Peyer's patch (tissue), 4 donors: ENCODE data around the gene ZFR. TPM values are rescaled to one million over a fixed set of nuclear protein-coding genes. Genes with fewer than 3 reads are reported as not detected.
A peak's percentile ranks its signal among the peaks of the same experiment; 100 is the strongest.
"Not testable (repeated sequence)": the region's sequence is repeated elsewhere in the genome, so short reads cannot be mapped to it uniquely, and the experiment has no call there.

Source experiments
- DNase-seq, 3 donors: peaks; one replicate each; pipeline ENCODE4 v3.0.0-alpha.2; 2017 to 2019
- H3K27ac ChIP-seq, 4 donors: fragments of 200-600 bp; sonication (generic); one replicate each; pipeline ENCODE4 v1.5.1; 2016 to 2019
- H3K27me3 ChIP-seq, 2 donors: fragments of 200-600 bp; sonication (generic); one replicate each; pipeline ENCODE4 v1.5.1; 2019
- H3K36me3 ChIP-seq, 3 donors: fragments of 200-600 bp; sonication (generic); one replicate each; pipeline ENCODE4 v1.5.1; 2016 to 2019
- H3K4me1 ChIP-seq, 4 donors: fragments of 200-600 bp; sonication (generic); one replicate each; pipeline ENCODE4 v1.5.1; 2016 to 2019
- H3K4me3 ChIP-seq, 4 donors: fragments of 200-600 bp; sonication (generic); 1 replicate in 3 of 4; 2 replicates in 1 of 4; pipeline ENCODE4 v1.5.1; 2016 to 2019; ENCODE audit warnings: mild to moderate bottlenecking in 1 of 4
- H3K9me3 ChIP-seq, 4 donors: fragments of 200-600 bp; sonication (generic); one replicate each; pipeline ENCODE4 v1.5.1; 2016 to 2019; ENCODE audit warnings: mild to moderate bottlenecking in 1 of 4
- POLR2A ChIP-seq, 2 donors: fragments of 450-650 bp; IDR thresholded peaks; one replicate each; pipeline ENCODE4 v1.5.1; 2017; ENCODE audit warnings: antibody characterized with exemption in 2 of 2, mild to moderate bottlenecking in 2 of 2, moderate library complexity in 2 of 2
- total RNA-seq, 4 donors: library from RNA; depleted of rRNA; stranded (reverse); fragments of >200 nt; gene quantifications; one replicate each; pipeline ENCODE4 v1.1.0, GENCODE V29; 2016
- TF ChIP-seq, protein P1 (sequence below), 6 experiments: fragments of 450-650 bp in 4 of 6; fragments of 200-600 bp in 2 of 6; sonication (generic) in 1 of 6; IDR thresholded peaks; one replicate each; pipeline ENCODE4 v1.5.1; 2017 to 2019; ENCODE audit warnings: antibody characterized with exemption in 6 of 6, mild to moderate bottlenecking in 3 of 6, moderate library complexity in 1 of 6

Gene ZFR
- total RNA-seq, 4 donors from 2014 or later: 33.5 to 66.8 (median 50.9) TPM

DNA sequence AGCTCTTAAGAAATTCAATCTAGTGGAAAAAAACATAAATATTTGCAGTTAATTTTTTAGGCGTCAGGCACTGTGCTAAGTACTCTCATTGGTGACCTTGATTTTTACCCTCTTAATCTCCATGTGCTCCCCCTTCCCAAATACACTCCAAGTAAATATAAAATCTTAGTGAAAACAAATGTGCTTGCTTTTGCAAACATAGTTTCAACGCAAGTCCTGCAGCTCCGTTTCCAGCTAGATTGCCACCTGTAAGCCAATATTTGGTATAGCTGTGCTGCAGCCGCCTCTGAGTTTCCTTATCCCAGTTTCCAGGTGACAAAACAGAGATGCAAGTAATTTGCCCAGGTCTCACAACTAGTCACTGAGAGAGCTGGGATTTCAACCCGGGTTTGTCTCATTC lies 129.9 kb downstream of the ZFR start:
- peaks cover 0 to 8% (median 2%) of the 10 kb centered on the region in 4 donors for H3K4me1 ChIP-seq
- no peak overlapping the region for H3K27ac ChIP-seq
- H3K36me3 ChIP-seq: no peaks in the 10 kb centered on the region
- H3K27me3 ChIP-seq: no peaks in the 10 kb centered on the region
- no peaks in the 10 kb centered on the region for H3K9me3 ChIP-seq
- H3K4me3 ChIP-seq: no peak overlapping the region
- TF ChIP-seq, protein P1, sequence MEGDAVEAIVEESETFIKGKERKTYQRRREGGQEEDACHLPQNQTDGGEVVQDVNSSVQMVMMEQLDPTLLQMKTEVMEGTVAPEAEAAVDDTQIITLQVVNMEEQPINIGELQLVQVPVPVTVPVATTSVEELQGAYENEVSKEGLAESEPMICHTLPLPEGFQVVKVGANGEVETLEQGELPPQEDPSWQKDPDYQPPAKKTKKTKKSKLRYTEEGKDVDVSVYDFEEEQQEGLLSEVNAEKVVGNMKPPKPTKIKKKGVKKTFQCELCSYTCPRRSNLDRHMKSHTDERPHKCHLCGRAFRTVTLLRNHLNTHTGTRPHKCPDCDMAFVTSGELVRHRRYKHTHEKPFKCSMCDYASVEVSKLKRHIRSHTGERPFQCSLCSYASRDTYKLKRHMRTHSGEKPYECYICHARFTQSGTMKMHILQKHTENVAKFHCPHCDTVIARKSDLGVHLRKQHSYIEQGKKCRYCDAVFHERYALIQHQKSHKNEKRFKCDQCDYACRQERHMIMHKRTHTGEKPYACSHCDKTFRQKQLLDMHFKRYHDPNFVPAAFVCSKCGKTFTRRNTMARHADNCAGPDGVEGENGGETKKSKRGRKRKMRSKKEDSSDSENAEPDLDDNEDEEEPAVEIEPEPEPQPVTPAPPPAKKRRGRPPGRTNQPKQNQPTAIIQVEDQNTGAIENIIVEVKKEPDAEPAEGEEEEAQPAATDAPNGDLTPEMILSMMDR (IDR thresholded peaks at IDR 0.05): no peak
- no peak for TF ChIP-seq POLR2A (IDR thresholded peaks at IDR 0.05)
- no peak for DNase-seq

DNA sequence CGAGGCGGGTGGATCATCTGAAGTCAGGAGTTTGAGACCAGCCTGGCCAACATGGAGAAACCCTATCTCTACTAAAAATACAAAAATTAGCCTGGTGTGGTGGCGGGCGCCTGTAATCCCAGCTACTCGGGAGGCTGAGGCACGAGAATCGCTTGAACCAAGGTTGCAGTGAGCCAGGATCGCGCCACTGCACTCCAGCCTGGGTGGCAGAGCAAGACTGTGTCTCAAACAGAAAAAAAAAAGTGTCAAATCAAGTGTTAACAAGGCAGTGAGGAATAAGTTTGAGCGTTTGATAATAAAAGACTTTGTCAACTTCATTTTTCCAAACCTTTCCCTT lies 130.4 kb downstream of the ZFR start:
- not testable (repeated sequence) for H3K36me3 ChIP-seq, H3K27ac ChIP-seq, H3K4me1 ChIP-seq, H3K9me3 ChIP-seq, H3K27me3 ChIP-seq, DNase-seq
- H3K4me3 ChIP-seq: peak overlapping the region in 1 of 4 donors; percentile 96

DNA sequence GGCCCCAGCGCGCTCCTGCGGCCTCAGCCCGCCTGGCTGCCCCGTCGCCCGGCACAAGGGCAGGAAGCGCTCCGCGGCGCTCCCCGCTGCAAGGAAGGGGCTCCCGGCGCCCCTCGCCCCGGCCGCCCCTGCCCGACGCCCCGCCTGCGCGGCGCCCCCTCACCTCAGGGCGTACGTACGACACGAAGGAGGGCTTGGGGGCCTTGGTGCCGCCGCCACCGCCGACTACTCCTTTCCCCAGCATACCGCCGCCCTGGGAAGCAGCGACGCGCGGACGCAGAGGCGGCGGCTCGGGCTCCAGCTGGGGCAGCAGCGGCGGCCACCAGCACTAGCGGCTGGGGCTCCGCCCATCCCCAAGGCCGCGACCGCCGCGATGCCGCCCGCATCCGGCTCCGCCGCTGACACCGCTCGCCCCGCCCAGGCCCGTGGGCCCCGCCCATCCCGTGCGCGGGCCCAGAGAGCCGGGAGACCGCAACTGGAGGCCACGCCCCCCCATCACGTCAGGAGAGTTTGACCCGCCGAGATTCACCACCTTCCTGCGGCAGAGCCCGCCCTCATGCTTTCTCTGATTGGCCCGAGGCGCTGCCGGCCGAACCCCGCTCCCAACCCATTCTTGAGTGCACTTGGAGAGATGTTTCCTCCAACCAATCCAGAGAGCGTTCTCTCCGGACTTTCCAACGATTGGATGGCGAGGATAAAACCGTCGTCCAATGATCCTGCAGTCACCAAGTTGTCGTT lies 131.8 kb downstream of the ZFR start, which contains the start of gene MTMR12:
Gene MTMR12, minus strand, starts transcription at position 345 of the 738 bp plus-strand sequence. Its CDS starts 101 bp downstream, at position 244.
- H3K27ac ChIP-seq: peak within 1 kb of the TSS; percentile 95 to 100 (median 99)
- no peaks in the 10 kb centered on the region for H3K27me3 ChIP-seq
- H3K9me3 ChIP-seq: no peaks in the 10 kb centered on the region
- peak within 1 kb of the TSS; percentile 87 to 100 (median 97) for H3K4me3 ChIP-seq
- peak; percentile 84 to 92 for TF ChIP-seq POLR2A (IDR thresholded peaks at IDR 0.05)
- TF ChIP-seq, protein P1 (IDR thresholded peaks at IDR 0.05): peak in 1 of 6 experiments; percentile 8
- H3K4me1 ChIP-seq: peaks cover 0 to 17% (median 2%) of the 10 kb centered on the region in 4 donors
- DNase-seq: peak; percentile 99 to 100 (median 100)
- no peaks in the 10 kb centered on the region for H3K36me3 ChIP-seq

DNA sequence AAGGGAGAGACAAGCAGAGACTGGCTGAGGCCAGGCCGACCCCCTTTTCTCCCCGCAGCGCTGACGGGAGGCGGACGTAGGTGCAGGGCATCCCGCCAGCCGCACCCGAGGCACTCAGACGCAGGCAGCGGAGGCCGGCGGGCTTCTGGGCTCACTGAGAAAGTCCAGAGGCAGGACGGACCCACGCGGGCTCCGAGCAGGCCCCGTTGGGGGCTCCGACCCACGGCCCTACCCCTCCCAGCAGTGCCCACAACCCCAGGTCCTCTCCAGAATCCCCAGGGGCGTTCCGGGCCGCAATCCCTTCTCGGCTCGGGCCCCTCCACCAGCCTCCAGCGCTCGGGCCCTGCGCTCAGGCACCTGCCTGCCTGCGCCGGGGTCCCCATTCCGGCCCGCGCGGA lies 132.3 kb downstream of the ZFR start:
- H3K27me3 ChIP-seq: no peaks in the 10 kb centered on the region
- H3K4me3 ChIP-seq: peak overlapping the region; percentile 87 to 100 (median 97)
- peak overlapping the region; percentile 95 to 100 (median 99) for H3K27ac ChIP-seq
- H3K36me3 ChIP-seq: no peaks in the 10 kb centered on the region
- peaks cover 0 to 17% (median 2%) of the 10 kb centered on the region in 4 donors for H3K4me1 ChIP-seq
- H3K9me3 ChIP-seq: no peaks in the 10 kb centered on the region
- peak; percentile 68 to 83 (median 82) for DNase-seq
- TF ChIP-seq POLR2A (IDR thresholded peaks at IDR 0.05): peak; percentile 21 to 31
- TF ChIP-seq, protein P1 (IDR thresholded peaks at IDR 0.05): no peak

DNA sequence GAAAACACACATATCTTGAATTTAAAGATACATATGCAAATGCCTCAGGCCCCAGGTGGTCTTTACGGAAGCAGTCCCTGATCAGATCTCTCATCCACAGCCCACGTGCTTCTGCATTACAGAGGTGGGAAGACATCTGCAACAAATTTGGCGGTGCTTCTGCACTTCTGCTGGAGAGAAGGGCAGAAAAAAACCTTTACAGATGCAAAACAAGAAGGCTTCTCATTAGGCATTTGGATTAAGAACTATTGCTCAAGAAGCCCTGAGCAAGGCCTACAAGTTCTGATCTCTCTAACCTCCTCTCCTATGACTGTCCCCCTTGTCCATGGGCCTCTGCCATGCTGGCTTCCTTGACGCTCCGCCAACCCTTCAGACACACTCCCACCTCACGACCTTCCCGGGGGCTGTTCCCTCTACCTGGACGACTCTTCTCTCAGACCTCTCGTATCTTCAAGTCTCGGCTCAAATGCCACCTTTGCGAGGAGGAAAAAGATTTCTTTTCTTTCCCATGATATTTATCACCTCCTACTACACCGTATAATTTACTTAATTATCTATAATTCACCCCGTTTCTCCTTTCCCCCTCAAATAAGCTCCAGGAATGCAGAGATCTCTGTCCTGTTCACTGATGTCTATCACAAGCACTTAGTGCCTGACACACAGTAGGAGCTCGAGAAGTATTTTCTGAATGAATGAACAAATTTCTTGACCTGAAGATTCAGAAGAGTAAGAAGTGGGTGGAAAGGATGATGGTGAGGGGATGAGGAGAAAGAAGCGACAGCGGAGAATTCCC lies 132.9 kb downstream of the ZFR start:
- Histone ChIP-seq H3K36me3 (no peaks in the 10 kb centered on the region), H3K27ac (peak overlapping the region; percentile 95 to 100 (median 99)), H3K4me3 (peak overlapping the region; percentile 87 to 100 (median 97)), H3K4me1 (peaks cover 0 to 17% (median 2%) of the 10 kb centered on the region in 4 donors), H3K9me3 (no peaks in the 10 kb centered on the region), H3K27me3 (no peaks in the 10 kb centered on the region)
- no peak for TF ChIP-seq POLR2A (IDR thresholded peaks at IDR 0.05)
- TF ChIP-seq, protein P1 (IDR thresholded peaks at IDR 0.05): no peak
- peak in 1 of 3 donors; percentile 43 for DNase-seq

DNA sequence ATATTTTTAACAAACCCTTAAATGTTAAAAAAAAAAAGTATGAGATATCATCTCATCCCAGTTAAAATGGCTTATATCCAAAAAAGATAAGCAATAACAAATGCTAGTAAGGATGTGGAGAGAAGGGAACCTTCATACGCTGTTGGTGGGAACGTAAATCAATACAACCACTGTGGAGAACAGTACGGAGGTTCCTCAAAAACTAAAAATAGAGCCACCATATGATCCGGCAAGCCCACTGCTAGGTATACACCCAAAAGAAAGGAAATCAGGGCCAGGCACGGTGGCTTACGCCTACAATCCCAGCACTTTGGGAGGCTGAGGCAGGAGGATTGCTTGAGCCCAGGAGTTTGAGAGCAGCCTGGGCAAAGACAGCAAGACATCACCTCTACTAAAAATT lies 134.8 kb downstream of the ZFR start:
- H3K4me1 ChIP-seq: peaks cover 0 to 19% (median 2%) of the 10 kb centered on the region in 4 donors
- no peak overlapping the region for H3K27ac ChIP-seq
- H3K9me3 ChIP-seq: no peaks in the 10 kb centered on the region
- no peak for DNase-seq
- H3K4me3 ChIP-seq: no peak overlapping the region
- H3K36me3 ChIP-seq: no peaks in the 10 kb centered on the region
- H3K27me3 ChIP-seq: no peaks in the 10 kb centered on the region
- TF ChIP-seq, protein P1 (IDR thresholded peaks at IDR 0.05): no peak
- no peak for TF ChIP-seq POLR2A (IDR thresholded peaks at IDR 0.05)
